Peyer's patch (tissue), 4 donors: ENCODE data around the gene MYMK.

Experiments used
- CTCF ChIP-seq, 6 experiments: fragments of 450-650 bp in 4 of 6; fragments of 200-600 bp in 2 of 6; sonication (generic) in 1 of 6; IDR thresholded peaks; one replicate each; pipeline ENCODE4 v1.5.1; 2017 to 2019; ENCODE audit warnings: antibody characterized with exemption in 6 of 6, mild to moderate bottlenecking in 3 of 6, moderate library complexity in 1 of 6
- POLR2A ChIP-seq, 2 donors: fragments of 450-650 bp; IDR thresholded peaks; one replicate each; pipeline ENCODE4 v1.5.1; 2017; ENCODE audit warnings: antibody characterized with exemption in 2 of 2, mild to moderate bottlenecking in 2 of 2, moderate library complexity in 2 of 2

GRCh38 chr9:133496861-133497842, 27.6 kb downstream of the MYMK start:
- no peak for TF ChIP-seq CTCF (IDR thresholded peaks at IDR 0.05)
- no peak for TF ChIP-seq POLR2A (IDR thresholded peaks at IDR 0.05)
